Measurements from ENCODE around the gene SERPINI2. TPM values are rescaled to one million over a fixed set of nuclear protein-coding genes. Genes with fewer than 3 reads are reported as not detected.

The SERPINI2 gene
- total and polyA plus RNA-seq, 12 donors, result 0.06 to 0.76 (median 0.46) TPM; not detected in 5

- Histone ChIP-seq H3K36me3 (no peaks in the 10 kb centered on the region), H3K27ac (no peak overlapping the region), H3K9me3 (no peaks in the 10 kb centered on the region), H3K4me3 (no peak overlapping the region), H3K27me3 (no peaks in the 10 kb centered on the region), H3K4me1 (no peaks in the 10 kb centered on the region)
- DNase-seq, result no peak
- intact Hi-C loops (cut with DNase I), result no loop called here
- no peak for TF ChIP-seq CTCF (IDR thresholded peaks at IDR 0.05)
- WGBS, 2 donors, result 75 to 77% methylated on average over 5 of the region's 5 CpGs
- no peak for ATAC-seq
These were observed 5.8 kb downstream of the SERPINI2 start for GRCh38 chr3:167467848-167468611.

DNA sequence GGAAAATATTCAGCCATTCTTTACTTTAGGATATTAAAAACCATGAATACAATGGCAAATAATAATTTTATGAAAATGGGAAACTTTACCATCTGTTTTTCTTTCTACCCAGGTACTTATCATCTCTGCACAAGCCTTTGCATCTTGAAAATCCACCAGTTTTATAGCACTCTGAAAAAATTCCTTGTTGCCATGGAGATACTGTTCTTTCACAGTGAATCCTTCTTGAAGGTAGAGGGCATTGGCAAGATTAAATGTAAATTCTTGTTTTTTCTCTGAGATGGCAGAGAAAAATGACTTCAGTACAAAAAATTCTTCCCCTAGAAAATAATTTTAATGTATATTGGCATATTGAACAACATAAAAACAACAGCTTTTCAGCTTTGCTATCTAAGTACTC, 6.9 kb downstream of the SERPINI2 start:
- no peak overlapping the region for H3K27ac ChIP-seq
- no peak overlapping the region for H3K4me3 ChIP-seq
- no peaks in the 10 kb centered on the region for H3K36me3 ChIP-seq
- H3K9me3 ChIP-seq, result no peaks in the 10 kb centered on the region
- H3K27me3 ChIP-seq, result no peaks in the 10 kb centered on the region
- intact Hi-C loops (cut with DNase I), result no loop called here
- ATAC-seq (no peak), DNase-seq (no peak)
- no peak for TF ChIP-seq CTCF (IDR thresholded peaks at IDR 0.05)
- H3K4me1 ChIP-seq, result no peaks in the 10 kb centered on the region

GRCh38 chr3:167456157-167456799, 17.6 kb downstream of the SERPINI2 start:
- Histone ChIP-seq H3K4me1 (no peaks in the 10 kb centered on the region), H3K36me3 (no peaks in the 10 kb centered on the region), H3K27ac (no peak overlapping the region), H3K9me3 (no peaks in the 10 kb centered on the region), H3K27me3 (no peaks in the 10 kb centered on the region), H3K4me3 (no peak overlapping the region)
- intact Hi-C loops (cut with DNase I), result no loop called here
- 69 to 72% methylated on average over 6 of the region's 6 CpGs for WGBS, 2 donors
- ATAC-seq, result no peak
- no peak for DNase-seq
- TF ChIP-seq CTCF (IDR thresholded peaks at IDR 0.05), result no peak

DNA sequence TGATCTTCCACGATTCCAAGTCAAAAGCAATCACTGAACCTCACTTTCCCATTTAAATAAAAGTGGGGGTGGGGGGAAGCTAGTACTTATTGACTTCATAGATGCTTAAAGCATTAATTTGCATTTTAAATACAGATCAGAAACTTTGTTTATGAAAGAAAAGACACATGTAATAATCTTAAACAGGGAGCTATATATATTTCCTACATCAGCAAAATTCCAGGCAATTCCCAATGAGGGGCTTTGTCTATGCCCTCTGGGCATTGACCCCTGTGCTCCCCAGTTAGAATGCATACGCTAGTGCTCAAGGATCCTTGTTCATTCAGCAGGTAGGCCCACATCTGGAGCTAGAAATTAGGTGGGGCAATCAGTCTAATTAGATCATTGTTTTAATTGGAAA, 20.0 kb downstream of the SERPINI2 start:
- Histone ChIP-seq H3K9me3 (no peaks in the 10 kb centered on the region), H3K4me3 (no peak overlapping the region), H3K27ac (no peak overlapping the region), H3K36me3 (no peaks in the 10 kb centered on the region), H3K27me3 (no peaks in the 10 kb centered on the region), H3K4me1 (no peaks in the 10 kb centered on the region)
- DNase-seq (no peak), ATAC-seq (no peak)
- TF ChIP-seq CTCF (IDR thresholded peaks at IDR 0.05), result no peak
- 83 to 86% methylated on average over 2 of the region's 2 CpGs for WGBS, 2 donors
- intact Hi-C loops (cut with DNase I), result no loop called here

All from heart right ventricle (tissue), 16 donors.